HUES6 (cell line): ENCODE measurements around the gene FGF8.

Source experiments
- H3K27ac ChIP-seq: 2 replicates; pipeline ENCODE4 v1.7.0; 2013; ENCODE audit warnings: low read depth, mild to moderate bottlenecking, low read length, inconsistent platforms
- H3K27me3 ChIP-seq: 2 replicates; pipeline ENCODE4 v1.6.1; 2013; ENCODE audit warnings: low read length; ENCODE audit not compliant: control insufficient read depth, insufficient read depth
- H3K36me3 ChIP-seq: 2 replicates; pipeline ENCODE4 v1.6.1; 2013; ENCODE audit warnings: low read length; ENCODE audit not compliant: control insufficient read depth, insufficient read depth
- H3K4me1 ChIP-seq: 2 replicates; pipeline ENCODE4 v1.6.1; 2013; ENCODE audit warnings: low read length; ENCODE audit not compliant: control insufficient read depth, insufficient read depth
- H3K4me3 ChIP-seq: 2 replicates; pipeline ENCODE4 v1.5.1; 2013; ENCODE audit warnings: low read depth, low read length
- H3K9ac ChIP-seq: one replicate; pipeline ENCODE4 v1.6.1; 2013; ENCODE audit warnings: mild to moderate bottlenecking, low read length
- H3K9me3 ChIP-seq: 2 replicates; pipeline ENCODE4 v1.6.1; 2013; ENCODE audit warnings: low read depth, low read length; ENCODE audit not compliant: control insufficient read depth, insufficient read depth

FGF8 gene

GRCh38 chr10:101767600-101767945, 8.3 kb downstream of the FGF8 start:
- H3K27ac ChIP-seq: no peak overlapping the region; the same call in 1 of the 2 replicates
- no peak overlapping the region for H3K9ac ChIP-seq
- peaks cover 25% of the 10 kb centered on the region for H3K27me3 ChIP-seq
- peaks cover 15% of the 10 kb centered on the region; the same call in 1 of the 2 replicates for H3K36me3 ChIP-seq
- peaks cover 28% of the 10 kb centered on the region for H3K4me1 ChIP-seq
- H3K4me3 ChIP-seq: no peak overlapping the region
- no peaks in the 10 kb centered on the region for H3K9me3 ChIP-seq

DNA sequence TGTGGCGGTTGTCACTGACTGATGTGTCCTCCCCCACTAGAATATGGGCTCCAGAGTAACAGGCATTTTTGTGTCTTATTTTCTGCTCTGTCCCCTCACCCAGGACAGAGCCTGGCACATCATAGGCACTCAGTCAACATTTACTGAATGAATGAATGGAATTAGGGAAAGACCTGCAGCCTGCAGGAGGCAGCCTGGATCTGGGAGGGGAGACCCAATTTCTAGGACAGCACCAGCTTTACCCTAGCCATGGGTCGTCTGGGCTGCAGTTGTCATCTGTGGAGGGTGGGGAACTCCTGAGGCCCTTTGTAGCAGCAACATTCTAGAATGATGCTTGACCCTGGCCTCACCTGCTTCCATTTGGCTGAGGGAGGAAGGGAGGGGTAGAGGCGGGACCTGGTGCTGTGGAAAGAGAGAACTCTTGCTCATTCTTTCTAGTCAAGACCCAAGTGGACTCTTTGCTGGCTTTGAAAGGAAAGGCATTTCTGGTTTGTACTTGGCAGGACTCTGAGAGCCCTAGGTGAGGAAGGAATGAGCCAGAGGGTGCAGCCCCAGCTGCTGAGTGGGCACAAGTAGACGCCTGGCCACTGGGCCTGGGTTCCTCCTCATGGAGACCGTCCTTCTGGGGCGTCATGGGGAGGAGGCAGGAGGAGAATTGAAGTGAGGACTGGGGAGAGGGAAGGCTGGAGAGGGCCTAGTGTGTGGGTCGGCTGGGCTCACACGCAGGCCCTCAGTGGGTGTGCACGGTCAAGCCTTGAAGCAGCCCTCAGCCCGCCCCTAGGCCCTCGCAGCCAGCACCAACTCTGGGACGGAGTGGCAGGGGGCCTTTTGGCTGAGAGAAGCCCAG, 8.9 kb downstream of the FGF8 start:
- no peak overlapping the region for H3K27ac ChIP-seq
- peaks cover 19% of the 10 kb centered on the region for H3K27me3 ChIP-seq
- no peak overlapping the region for H3K4me3 ChIP-seq

DNA sequence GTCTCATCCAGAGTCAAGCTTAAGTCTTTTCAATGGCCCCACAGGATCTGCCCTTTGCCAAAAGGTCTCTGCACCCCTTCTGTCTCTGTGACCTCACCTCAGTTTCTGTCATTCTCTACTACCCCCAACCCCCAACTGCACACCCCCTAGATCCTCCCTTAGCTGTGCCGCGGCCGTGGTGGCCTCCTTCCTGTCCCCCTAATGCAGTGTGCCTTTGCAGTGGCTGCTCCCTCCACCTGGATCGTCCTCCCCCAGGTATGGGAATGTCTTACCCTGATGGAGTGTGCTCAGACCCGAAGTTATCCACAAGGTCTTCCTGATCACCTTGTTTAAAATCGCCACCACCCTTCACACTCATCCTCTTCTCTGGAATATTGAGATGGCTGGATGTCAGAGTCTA, 9.6 kb downstream of the FGF8 start:
- Histone ChIP-seq H3K27me3 (peaks cover 16% of the 10 kb centered on the region), H3K27ac (no peak overlapping the region), H3K36me3 (peaks cover 13% of the 10 kb centered on the region; the same call in 1 of the 2 replicates), H3K9ac (no peak overlapping the region), H3K9me3 (no peaks in the 10 kb centered on the region), H3K4me1 (peaks cover 25% of the 10 kb centered on the region), H3K4me3 (no peak overlapping the region)

More for the DNA sequence above, 8.9 kb downstream of the FGF8 start:
- H3K36me3 ChIP-seq: peaks cover 15% of the 10 kb centered on the region; the same call in 1 of the 2 replicates
- H3K9me3 ChIP-seq: no peaks in the 10 kb centered on the region
- peaks cover 25% of the 10 kb centered on the region for H3K4me1 ChIP-seq
- H3K9ac ChIP-seq: no peak overlapping the region

GRCh38 chr10:101763141-101763846, 12.6 kb downstream of the FGF8 start:
- Histone ChIP-seq H3K27me3 (peaks cover 22% of the 10 kb centered on the region), H3K4me3 (no peak overlapping the region), H3K4me1 (peaks cover 21% of the 10 kb centered on the region), H3K36me3 (no peaks in the 10 kb centered on the region), H3K9me3 (no peaks in the 10 kb centered on the region), H3K9ac (no peak overlapping the region), H3K27ac (no peak overlapping the region)

DNA sequence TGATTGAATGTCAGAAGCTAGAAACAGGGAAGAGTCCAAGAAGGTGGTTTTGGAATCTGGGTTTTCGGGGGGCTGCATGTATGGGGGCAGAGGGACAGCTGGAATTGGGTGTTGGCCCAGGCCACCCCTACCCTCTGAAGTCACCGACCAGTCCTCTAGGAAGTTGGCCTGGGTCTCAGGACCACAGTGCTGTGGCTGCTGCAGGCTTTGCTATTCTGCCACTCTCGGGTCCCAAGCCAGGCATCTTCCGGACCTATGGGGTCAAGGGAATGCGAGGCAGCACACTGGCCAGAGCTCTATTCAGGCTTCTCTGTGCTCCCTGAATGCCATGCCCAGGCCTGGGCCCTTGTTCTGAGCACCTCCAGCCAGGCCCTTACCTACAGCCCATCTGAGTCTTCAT, 13.2 kb downstream of the FGF8 start:
- H3K27me3 ChIP-seq: peaks cover 22% of the 10 kb centered on the region
- no peaks in the 10 kb centered on the region for H3K36me3 ChIP-seq
- H3K9ac ChIP-seq: no peak overlapping the region
- no peaks in the 10 kb centered on the region for H3K9me3 ChIP-seq
- peaks cover 17% of the 10 kb centered on the region for H3K4me1 ChIP-seq
- no peak overlapping the region for H3K4me3 ChIP-seq
- H3K27ac ChIP-seq: no peak overlapping the region

- Histone ChIP-seq H3K36me3 (no peaks in the 10 kb centered on the region), H3K27ac (no peak overlapping the region), H3K9me3 (no peaks in the 10 kb centered on the region), H3K4me3 (no peak overlapping the region), H3K4me1 (peaks cover 10% of the 10 kb centered on the region), H3K9ac (no peak overlapping the region), H3K27me3 (peaks cover 22% of the 10 kb centered on the region)
Measured at GRCh38 chr10:101761226-101761625, 14.7 kb downstream of the FGF8 start.

GRCh38 chr10:101760510-101760909, 15.4 kb downstream of the FGF8 start:
- Histone ChIP-seq H3K27me3 (peaks cover 20% of the 10 kb centered on the region), H3K9me3 (no peaks in the 10 kb centered on the region)

DNA sequence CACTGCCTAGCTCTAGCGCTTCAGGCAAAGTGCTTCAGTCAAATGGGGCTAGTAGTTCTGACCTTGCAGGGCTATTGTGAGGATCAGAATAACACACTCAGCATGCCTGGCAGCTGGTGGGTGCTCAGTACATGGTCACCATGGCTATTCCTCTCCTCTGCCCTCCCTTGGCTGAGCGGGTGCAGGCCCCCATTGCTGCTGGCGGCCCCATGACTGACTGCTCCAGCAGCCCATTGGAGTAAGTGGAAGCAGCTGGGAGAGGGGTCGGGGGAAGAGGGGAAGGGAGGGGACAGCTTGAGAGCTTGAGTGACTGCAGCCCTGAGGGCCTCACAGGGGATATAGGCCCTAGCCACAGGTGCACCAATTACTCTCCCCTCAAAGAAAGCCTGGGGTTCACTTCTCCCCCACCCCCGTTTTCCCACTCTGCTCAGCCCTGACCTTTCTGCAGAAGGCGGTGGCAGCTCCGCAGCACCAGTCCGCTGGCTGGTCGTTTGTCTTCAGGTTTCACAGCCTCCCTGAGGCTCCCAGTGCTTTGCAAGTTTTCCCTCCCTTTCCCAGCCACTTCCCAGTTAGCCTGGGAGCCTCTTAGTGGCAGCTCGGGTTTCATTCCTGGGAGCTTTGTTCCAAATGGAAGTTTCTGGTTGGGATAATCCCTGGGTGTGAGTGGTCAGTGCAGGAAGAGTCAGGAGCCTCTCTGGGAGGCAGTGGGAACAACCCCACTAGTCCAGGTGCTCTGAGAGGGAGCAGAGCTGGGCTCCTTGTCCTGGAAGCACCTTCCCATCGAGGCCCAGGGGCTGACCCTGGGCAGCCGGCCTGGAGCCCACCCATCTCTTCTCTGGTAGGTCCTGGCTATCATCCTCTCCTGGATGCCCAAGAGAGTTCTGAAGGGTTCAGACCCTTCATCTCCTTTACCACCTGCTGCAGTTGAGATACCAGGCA, 16.3 kb downstream of the FGF8 start:
- H3K36me3 ChIP-seq: no peaks in the 10 kb centered on the region
- H3K4me3 ChIP-seq: no peak overlapping the region
- peaks cover 10% of the 10 kb centered on the region for H3K4me1 ChIP-seq
- H3K27me3 ChIP-seq: peaks cover 11% of the 10 kb centered on the region; the same call in 1 of the 2 replicates
- no peak overlapping the region for H3K27ac ChIP-seq
- H3K9me3 ChIP-seq: no peaks in the 10 kb centered on the region
- no peak overlapping the region for H3K9ac ChIP-seq

More at GRCh38 chr10:101760510-101760909, 15.4 kb downstream of the FGF8 start:
- Histone ChIP-seq H3K4me1 (peaks cover 10% of the 10 kb centered on the region), H3K9ac (no peak overlapping the region), H3K27ac (no peak overlapping the region), H3K36me3 (no peaks in the 10 kb centered on the region), H3K4me3 (no peak overlapping the region)

- no peaks in the 10 kb centered on the region for H3K36me3 ChIP-seq
- H3K4me3 ChIP-seq: no peak overlapping the region
- H3K27me3 ChIP-seq: peaks cover 11% of the 10 kb centered on the region; the same call in 1 of the 2 replicates
- H3K27ac ChIP-seq: no peak overlapping the region
- no peak overlapping the region for H3K9ac ChIP-seq
- no peaks in the 10 kb centered on the region for H3K9me3 ChIP-seq
- H3K4me1 ChIP-seq: peaks cover 10% of the 10 kb centered on the region
Measured at GRCh38 chr10:101758858-101759257, 17.1 kb downstream of the FGF8 start.

DNA sequence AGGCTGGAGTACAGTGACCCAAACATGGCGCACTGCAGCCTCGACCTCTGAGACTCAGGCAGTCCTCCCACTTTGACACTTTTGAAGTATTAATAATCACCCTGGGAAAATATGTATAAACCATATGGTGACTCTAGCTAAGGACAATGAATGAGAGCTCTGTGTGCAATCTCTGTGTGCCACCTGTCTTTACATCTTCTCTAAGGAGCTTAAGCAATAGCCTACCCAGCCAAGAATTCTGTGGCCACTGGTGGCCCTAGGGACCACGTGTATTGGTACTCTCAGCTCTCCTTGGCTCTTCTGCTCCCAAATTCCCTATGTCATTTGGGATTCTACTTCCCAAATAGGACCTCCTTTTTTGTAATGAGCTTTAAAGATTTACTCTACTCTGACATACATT, 23.7 kb downstream of the FGF8 start:
- Histone ChIP-seq H3K27ac (no peak overlapping the region), H3K27me3 (no peaks in the 10 kb centered on the region), H3K4me1 (peaks cover 20% of the 10 kb centered on the region), H3K4me3 (no peak overlapping the region), H3K9ac (no peak overlapping the region), H3K36me3 (no peaks in the 10 kb centered on the region), H3K9me3 (no peaks in the 10 kb centered on the region)
